Fibroblast of skin of scalp (primary cell): ENCODE results near the gene APPBP2.

ENCODE experiments used
- DNase-seq: peaks from one replicate; pipeline ENCODE4 v3.0.0-alpha.2; 2013

The APPBP2 gene

DNA sequence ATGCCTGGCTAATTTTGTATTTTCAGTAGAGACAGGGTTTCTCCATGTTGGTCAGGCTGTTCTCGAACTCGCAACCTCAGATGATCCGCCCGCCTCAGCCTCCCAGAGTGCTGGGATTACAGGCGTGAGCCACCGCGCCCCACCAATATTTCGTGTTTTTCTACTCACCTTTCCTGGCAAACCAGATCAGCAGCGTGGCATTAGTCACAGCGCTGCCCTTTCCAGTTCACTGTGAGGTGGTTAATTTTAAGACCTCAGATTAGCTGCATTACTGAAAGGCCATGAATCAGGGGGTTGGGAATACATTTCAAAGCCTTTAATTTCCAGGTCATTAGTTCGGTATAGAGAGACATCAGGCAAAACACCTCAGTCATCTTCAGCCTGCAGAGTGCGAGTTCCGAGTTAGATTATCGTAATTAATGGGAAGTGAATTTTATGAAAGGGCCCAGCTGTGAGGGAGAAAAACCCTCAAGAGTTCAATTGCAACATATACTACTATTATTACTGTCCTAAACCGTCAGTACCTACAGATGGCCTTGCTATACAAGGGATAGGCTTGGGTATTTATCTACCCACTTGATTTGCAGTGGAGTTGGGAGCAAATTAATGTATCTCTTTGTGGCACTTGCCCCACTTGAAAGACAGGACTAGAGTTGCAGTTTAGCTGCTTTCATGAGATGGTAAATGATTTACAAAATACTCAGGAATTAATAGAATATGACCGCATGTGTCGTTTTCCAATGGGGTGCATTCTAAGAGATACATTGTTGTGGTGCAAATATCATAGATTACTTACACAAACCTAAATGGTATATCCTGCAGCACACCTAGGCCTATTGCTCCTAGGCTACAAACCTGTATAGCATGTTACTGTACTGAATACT is 132.0 kb downstream of the APPBP2 start:
- no peak for DNase-seq
